PC-3 (cell line): ENCODE results near the gene STIM1.

Experiments used
- EZH2 ChIP-seq: fragments of 300-600 bp; sonication (generic); IDR thresholded peaks from one replicate; pipeline ENCODE4 v1.6.1; 2017; ENCODE audit warnings: antibody characterized with exemption, mild to moderate bottlenecking, low read length; ENCODE audit not compliant: unreplicated experiment
- EZH2phosphoT487 ChIP-seq: fragments of 300-600 bp; sonication (generic); IDR thresholded peaks from 2 replicates; pipeline ENCODE4 v1.6.1; 2018; ENCODE audit warnings: mild to moderate bottlenecking, antibody characterized with exemption, low read length, borderline replicate concordance
- TF ChIP-seq, protein P1 (sequence below): fragments of 300-600 bp; sonication (generic); conservative IDR thresholded peaks from 2 replicates; pipeline ENCODE4 v1.5.1; 2017; ENCODE audit warnings: antibody characterized with exemption, low read depth, mild to moderate bottlenecking, low read length

DNA sequence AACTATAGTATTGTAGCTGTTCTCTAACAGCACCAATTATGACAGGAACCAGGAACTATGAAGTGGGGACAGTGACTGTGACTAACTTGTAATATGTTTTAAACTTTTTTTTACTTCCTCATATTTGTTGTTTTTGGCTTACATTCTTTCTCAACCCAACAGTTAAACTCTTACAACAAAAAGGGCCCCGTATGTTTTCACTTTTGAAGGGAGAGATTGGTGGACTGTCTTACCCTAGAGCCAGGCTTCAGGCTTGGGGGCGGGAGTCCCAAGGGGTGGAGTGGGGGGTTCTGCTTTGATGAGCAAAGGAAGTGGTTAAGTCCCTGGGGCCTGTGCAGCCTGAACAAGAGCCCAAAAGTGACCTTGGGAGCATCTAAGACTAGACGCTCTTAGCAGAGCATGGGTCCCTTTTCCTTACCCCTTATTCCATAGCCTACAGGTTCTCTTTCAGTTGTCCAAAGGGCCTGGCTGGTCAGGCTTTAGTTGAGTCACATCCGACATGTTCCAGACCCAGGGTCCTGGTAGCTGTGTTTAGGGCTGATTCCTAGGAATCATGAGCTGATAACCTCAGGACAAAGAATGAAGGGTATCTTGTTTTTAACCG lies 38.8 kb downstream of the STIM1 start:
- TF ChIP-seq, protein P1, sequence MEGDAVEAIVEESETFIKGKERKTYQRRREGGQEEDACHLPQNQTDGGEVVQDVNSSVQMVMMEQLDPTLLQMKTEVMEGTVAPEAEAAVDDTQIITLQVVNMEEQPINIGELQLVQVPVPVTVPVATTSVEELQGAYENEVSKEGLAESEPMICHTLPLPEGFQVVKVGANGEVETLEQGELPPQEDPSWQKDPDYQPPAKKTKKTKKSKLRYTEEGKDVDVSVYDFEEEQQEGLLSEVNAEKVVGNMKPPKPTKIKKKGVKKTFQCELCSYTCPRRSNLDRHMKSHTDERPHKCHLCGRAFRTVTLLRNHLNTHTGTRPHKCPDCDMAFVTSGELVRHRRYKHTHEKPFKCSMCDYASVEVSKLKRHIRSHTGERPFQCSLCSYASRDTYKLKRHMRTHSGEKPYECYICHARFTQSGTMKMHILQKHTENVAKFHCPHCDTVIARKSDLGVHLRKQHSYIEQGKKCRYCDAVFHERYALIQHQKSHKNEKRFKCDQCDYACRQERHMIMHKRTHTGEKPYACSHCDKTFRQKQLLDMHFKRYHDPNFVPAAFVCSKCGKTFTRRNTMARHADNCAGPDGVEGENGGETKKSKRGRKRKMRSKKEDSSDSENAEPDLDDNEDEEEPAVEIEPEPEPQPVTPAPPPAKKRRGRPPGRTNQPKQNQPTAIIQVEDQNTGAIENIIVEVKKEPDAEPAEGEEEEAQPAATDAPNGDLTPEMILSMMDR: no peak
- TF ChIP-seq EZH2 (no peak), EZH2phosphoT487 (no peak)
